Panc1 (cell line): ENCODE results near the gene SLC4A9. TPM values are rescaled to one million over a fixed set of nuclear protein-coding genes. Genes with fewer than 3 reads are reported as not detected.

ENCODE experiments used
- ATAC-seq: fragments of 200-7000 bp; cut with Tn5 transposase; 2 replicates; pipeline ENCODE4 v1.9.1; 2020; ENCODE audit warnings: mild to moderate bottlenecking, moderate library complexity
- BruUV-seq: library from RNA; stranded (reverse); fragments of 400-500 nt; replicated peaks from 2 replicates; lab custom pipeline; 2021; lab: Mats Ljungman, UMichigan
- CTCF ChIA-PET: fragments of 300-600 bp; sonication (Branson Sonifier 250); formaldehyde crosslinking; loops from one replicate; lab custom pipeline; 2022; ENCODE audit warnings: antibody characterized with exemption; lab: Charles Lee
- POLR2A ChIA-PET: fragments of 300-600 bp; sonication (Branson Sonifier 250); formaldehyde crosslinking; loops from one replicate; lab custom pipeline; 2022; ENCODE audit warnings: antibody characterized with exemption; lab: Charles Lee
- DNase-seq: peaks from one replicate; pipeline ENCODE4 v3.0.0-alpha.2; 2010; ENCODE audit warnings: low read depth, low spot score
- H3K27ac ChIP-seq: 2 replicates; pipeline ENCODE4 v1.5.1; 2011; ENCODE audit warnings: mild to moderate bottlenecking, low read length, inconsistent platforms
- H3K27me3 ChIP-seq: fragments of 200-500 bp; sonication (Bioruptor generic); 2 replicates; pipeline ENCODE4 v1.6.0; 2014; ENCODE audit warnings: low read length, inconsistent platforms; ENCODE audit not compliant: control insufficient read depth, insufficient read depth
- H3K36me3 ChIP-seq: fragments of 200-500 bp; sonication (Bioruptor generic); 2 replicates; pipeline ENCODE4 v1.5.1; 2014; ENCODE audit warnings: inconsistent platforms, mild to moderate bottlenecking, low read length, moderate library complexity; ENCODE audit not compliant: control insufficient read depth, insufficient read depth
- H3K4me1 ChIP-seq: 2 replicates; pipeline ENCODE4 v1.5.1; 2011; ENCODE audit warnings: inconsistent platforms, mild to moderate bottlenecking, low read length, moderate library complexity; ENCODE audit not compliant: control insufficient read depth, insufficient read depth
- H3K4me3 ChIP-seq, 2 experiments: 2 replicates each; pipeline ENCODE4 v1.5.1; 2011 to 2012; ENCODE audit warnings: low read depth in 2 of 2, low read length in 2 of 2, mild to moderate bottlenecking in 2 of 2, inconsistent platforms in 1 of 2, moderate library complexity in 1 of 2
- H3K9me3 ChIP-seq: fragments of 200-500 bp; sonication (Bioruptor generic); 2 replicates; pipeline ENCODE4 v1.5.1; 2014; ENCODE audit warnings: low read depth, mild to moderate bottlenecking, inconsistent platforms, low read length, moderate library complexity; ENCODE audit not compliant: control insufficient read depth, insufficient read depth
- POLR2AphosphoS5 ChIP-seq: IDR thresholded peaks from 2 replicates; pipeline ENCODE4 v1.6.1; 2012; ENCODE audit warnings: mild to moderate bottlenecking, low read depth, low read length, moderate library complexity
- SIN3A ChIP-seq: IDR thresholded peaks from 2 replicates; pipeline ENCODE4 v1.6.1; 2012; ENCODE audit warnings: low read depth, mild to moderate bottlenecking, low read length, moderate library complexity, borderline replicate concordance; ENCODE audit not compliant: insufficient read depth
- TCF7L2 ChIP-seq: IDR thresholded peaks from 2 replicates; pipeline ENCODE4 v1.6.1; 2011; ENCODE audit warnings: mild to moderate bottlenecking, low read depth, low read length, inconsistent platforms
- in situ Hi-C: cut with HindIII; loops from 2 replicates; pipeline ENCODE4 v1.10.0; 2016; ENCODE audit warnings: low sequenced_read_pairs, low pct_unique_long_range_greater_than_20kb
- intact Hi-C: fragments of 100-400 bp; cut with micrococcal nuclease; formaldehyde crosslinking; loops from one replicate; pipeline ENCODE4 v1.10.0; 2022; ENCODE audit not compliant: unreplicated experiment
- total RNA-seq: library from RNA; stranded (reverse); gene quantifications from one replicate; pipeline ENCODE4 v1.2.1, GENCODE V29; 2021; ENCODE audit not compliant: unreplicated experiment
- TF ChIP-seq, protein P1 (sequence below): fragments of 450-650 bp; IDR thresholded peaks from 2 replicates; pipeline ENCODE4 v1.5.1; 2017; ENCODE audit warnings: mild to moderate bottlenecking
- TF ChIP-seq, protein P2 (sequence below), 2 experiments: IDR thresholded peaks; 2 replicates each; pipeline ENCODE4 v1.6.1; 2011 to 2012; ENCODE audit warnings: low read depth in 2 of 2, control low read depth in 1 of 2, low read length in 1 of 2, mild to moderate bottlenecking in 1 of 2, moderate library complexity in 1 of 2; ENCODE audit not compliant: insufficient read depth in 1 of 2

Gene SLC4A9
- total RNA-seq, 1 experiment from 2014 or later: not detected

GRCh38 chr5:140423609-140424008, 63.6 kb downstream of the SLC4A9 start:
- DNase-seq: no peak
- CTCF ChIA-PET: no interaction called here

GRCh38 chr5:140424135-140424534, 64.1 kb downstream of the SLC4A9 start:
- Histone ChIP-seq H3K27me3 (no peaks in the 10 kb centered on the region), H3K9me3 (no peaks in the 10 kb centered on the region), H3K4me3 (no peak overlapping the region), H3K4me1 (0 out of 2 replicates have a peak, but pooled peaks cover 2% of the 10 kb centered on the region), H3K27ac (no peak overlapping the region), H3K36me3 (no peaks in the 10 kb centered on the region)
- ATAC-seq (no peak), DNase-seq (no peak)
- intact Hi-C loops (no loop called here), in situ Hi-C loops (no loop called here)
- TF ChIP-seq SIN3A: no peak
- TF ChIP-seq, protein P1, sequence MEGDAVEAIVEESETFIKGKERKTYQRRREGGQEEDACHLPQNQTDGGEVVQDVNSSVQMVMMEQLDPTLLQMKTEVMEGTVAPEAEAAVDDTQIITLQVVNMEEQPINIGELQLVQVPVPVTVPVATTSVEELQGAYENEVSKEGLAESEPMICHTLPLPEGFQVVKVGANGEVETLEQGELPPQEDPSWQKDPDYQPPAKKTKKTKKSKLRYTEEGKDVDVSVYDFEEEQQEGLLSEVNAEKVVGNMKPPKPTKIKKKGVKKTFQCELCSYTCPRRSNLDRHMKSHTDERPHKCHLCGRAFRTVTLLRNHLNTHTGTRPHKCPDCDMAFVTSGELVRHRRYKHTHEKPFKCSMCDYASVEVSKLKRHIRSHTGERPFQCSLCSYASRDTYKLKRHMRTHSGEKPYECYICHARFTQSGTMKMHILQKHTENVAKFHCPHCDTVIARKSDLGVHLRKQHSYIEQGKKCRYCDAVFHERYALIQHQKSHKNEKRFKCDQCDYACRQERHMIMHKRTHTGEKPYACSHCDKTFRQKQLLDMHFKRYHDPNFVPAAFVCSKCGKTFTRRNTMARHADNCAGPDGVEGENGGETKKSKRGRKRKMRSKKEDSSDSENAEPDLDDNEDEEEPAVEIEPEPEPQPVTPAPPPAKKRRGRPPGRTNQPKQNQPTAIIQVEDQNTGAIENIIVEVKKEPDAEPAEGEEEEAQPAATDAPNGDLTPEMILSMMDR: no peak
- CTCF ChIA-PET: no interaction called here
- no TSS peak for BruUV-seq
- POLR2A ChIA-PET: interaction anchor here (0.6 kb wide), 1 partner anchor 118 kb away, joined by 7 read pairs; no protein-coding TSS in a partner anchor

More at GRCh38 chr5:140423609-140424008, 63.6 kb downstream of the SLC4A9 start:
- H3K27ac ChIP-seq: no peak overlapping the region
- POLR2A ChIA-PET: no interaction called here
- BruUV-seq: no TSS peak
- TF ChIP-seq, protein P2, sequence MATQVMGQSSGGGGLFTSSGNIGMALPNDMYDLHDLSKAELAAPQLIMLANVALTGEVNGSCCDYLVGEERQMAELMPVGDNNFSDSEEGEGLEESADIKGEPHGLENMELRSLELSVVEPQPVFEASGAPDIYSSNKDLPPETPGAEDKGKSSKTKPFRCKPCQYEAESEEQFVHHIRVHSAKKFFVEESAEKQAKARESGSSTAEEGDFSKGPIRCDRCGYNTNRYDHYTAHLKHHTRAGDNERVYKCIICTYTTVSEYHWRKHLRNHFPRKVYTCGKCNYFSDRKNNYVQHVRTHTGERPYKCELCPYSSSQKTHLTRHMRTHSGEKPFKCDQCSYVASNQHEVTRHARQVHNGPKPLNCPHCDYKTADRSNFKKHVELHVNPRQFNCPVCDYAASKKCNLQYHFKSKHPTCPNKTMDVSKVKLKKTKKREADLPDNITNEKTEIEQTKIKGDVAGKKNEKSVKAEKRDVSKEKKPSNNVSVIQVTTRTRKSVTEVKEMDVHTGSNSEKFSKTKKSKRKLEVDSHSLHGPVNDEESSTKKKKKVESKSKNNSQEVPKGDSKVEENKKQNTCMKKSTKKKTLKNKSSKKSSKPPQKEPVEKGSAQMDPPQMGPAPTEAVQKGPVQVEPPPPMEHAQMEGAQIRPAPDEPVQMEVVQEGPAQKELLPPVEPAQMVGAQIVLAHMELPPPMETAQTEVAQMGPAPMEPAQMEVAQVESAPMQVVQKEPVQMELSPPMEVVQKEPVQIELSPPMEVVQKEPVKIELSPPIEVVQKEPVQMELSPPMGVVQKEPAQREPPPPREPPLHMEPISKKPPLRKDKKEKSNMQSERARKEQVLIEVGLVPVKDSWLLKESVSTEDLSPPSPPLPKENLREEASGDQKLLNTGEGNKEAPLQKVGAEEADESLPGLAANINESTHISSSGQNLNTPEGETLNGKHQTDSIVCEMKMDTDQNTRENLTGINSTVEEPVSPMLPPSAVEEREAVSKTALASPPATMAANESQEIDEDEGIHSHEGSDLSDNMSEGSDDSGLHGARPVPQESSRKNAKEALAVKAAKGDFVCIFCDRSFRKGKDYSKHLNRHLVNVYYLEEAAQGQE (IDR thresholded peaks at IDR 0.05; ENCODE audit: insufficient read depth in 1 of 2, low read depth in 2 of 2, low read length in 1 of 2): no peak
- TF ChIP-seq POLR2AphosphoS5: no peak
- TF ChIP-seq, protein P1: no peak
- no peak for TF ChIP-seq SIN3A
- no peak for TF ChIP-seq TCF7L2
- in situ Hi-C loops (no loop called here), intact Hi-C loops (no loop called here)
- 0 out of 2 replicates have a peak, but pooled peaks cover 2% of the 10 kb centered on the region for H3K4me1 ChIP-seq
- no peaks in the 10 kb centered on the region for H3K27me3 ChIP-seq
- H3K4me3 ChIP-seq: no peak overlapping the region
- ATAC-seq: no peak
- H3K9me3 ChIP-seq: no peaks in the 10 kb centered on the region
- no peaks in the 10 kb centered on the region for H3K36me3 ChIP-seq

Other genes starting within 250 kb of the SLC4A9 start
- gene PURA, start 246.1 kb upstream of the SLC4A9 start, total RNA-seq: 16.9 TPM
- gene IGIP, start 234.3 kb upstream of the SLC4A9 start, total RNA-seq: 7.7 TPM
- 126 TPM for gene CYSTM1, start 185.0 kb upstream of the SLC4A9 start, total RNA-seq
- 54.4 TPM for gene PFDN1, start 57.1 kb upstream of the SLC4A9 start, total RNA-seq
- 5.0 TPM for gene HBEGF, start 13.6 kb upstream of the SLC4A9 start, total RNA-seq
- 140 TPM for gene ANKHD1, start 41.6 kb downstream of the SLC4A9 start, total RNA-seq
- 8.6 TPM for gene EIF4EBP3, start 187.5 kb downstream of the SLC4A9 start, total RNA-seq
- 52.0 TPM for gene SRA1, start 197.3 kb downstream of the SLC4A9 start, total RNA-seq
- 28.6 TPM for gene APBB3, start 204.4 kb downstream of the SLC4A9 start, total RNA-seq
- 96.7 TPM for gene SLC35A4, start 204.6 kb downstream of the SLC4A9 start, total RNA-seq